ENCODE results near the gene FREM3. TPM values are rescaled to one million over a fixed set of nuclear protein-coding genes. Genes with fewer than 3 reads are reported as not detected.

The FREM3 gene
- total RNA-seq, 1 experiment from 2014 or later: not detected

- Mint-ChIP-seq H3K36me3 (ENCODE audit: insufficient read depth, unreplicated experiment) (no peaks in the 10 kb centered on the region), H3K4me1 (ENCODE audit: insufficient read depth, unreplicated experiment) (no peaks in the 10 kb centered on the region), H3K27me3 (ENCODE audit: insufficient read depth, unreplicated experiment) (peaks cover 75% of the 10 kb centered on the region), H3K4me3 (ENCODE audit: unreplicated experiment) (no peak overlapping the region), H3K9me3 (ENCODE audit: unreplicated experiment) (peaks cover 8% of the 10 kb centered on the region), H3K27ac (ENCODE audit: low read depth, unreplicated experiment) (no peak overlapping the region)
- TF ChIP-seq CTCF (IDR thresholded peaks at IDR 0.05; ENCODE audit: unreplicated experiment): no peak
- ChIA-PET POLR2A (no interaction called here), CTCF (no interaction called here)
- no TSS peak for BruUV-seq (replicated peaks)
- intact Hi-C loops (cut with micrococcal nuclease): no loop called here
- DNase-seq (ENCODE audit: unreplicated experiment): no peak
These were observed 57.1 kb downstream of the FREM3 start for GRCh38 chr4:143643399-143643798.

GRCh38 chr4:143642611-143643010 is 57.9 kb downstream of the FREM3 start:
- H3K27me3 Mint-ChIP-seq (ENCODE audit: insufficient read depth, unreplicated experiment): peaks cover 81% of the 10 kb centered on the region
- H3K27ac Mint-ChIP-seq (ENCODE audit: low read depth, unreplicated experiment): no peak overlapping the region
- no peaks in the 10 kb centered on the region for H3K36me3 Mint-ChIP-seq (ENCODE audit: insufficient read depth, unreplicated experiment)
- H3K9me3 Mint-ChIP-seq (ENCODE audit: unreplicated experiment): peaks cover 8% of the 10 kb centered on the region
- no peak for DNase-seq (ENCODE audit: unreplicated experiment)
- no peak overlapping the region for H3K4me3 Mint-ChIP-seq (ENCODE audit: unreplicated experiment)
- intact Hi-C loops (cut with micrococcal nuclease): no loop called here
- CTCF ChIA-PET: no interaction called here
- no TSS peak for BruUV-seq (replicated peaks)
- no peak for TF ChIP-seq CTCF (IDR thresholded peaks at IDR 0.05; ENCODE audit: unreplicated experiment)
- H3K4me1 Mint-ChIP-seq (ENCODE audit: insufficient read depth, unreplicated experiment): no peaks in the 10 kb centered on the region
- POLR2A ChIA-PET: no interaction called here

- peaks cover 79% of the 10 kb centered on the region for H3K27me3 Mint-ChIP-seq (ENCODE audit: insufficient read depth, unreplicated experiment)
- TF ChIP-seq CTCF (IDR thresholded peaks at IDR 0.05; ENCODE audit: unreplicated experiment): no peak
- no peaks in the 10 kb centered on the region for H3K4me1 Mint-ChIP-seq (ENCODE audit: insufficient read depth, unreplicated experiment)
- DNase-seq (ENCODE audit: unreplicated experiment): no peak
- H3K36me3 Mint-ChIP-seq (ENCODE audit: insufficient read depth, unreplicated experiment): no peaks in the 10 kb centered on the region
- no peak overlapping the region for H3K4me3 Mint-ChIP-seq (ENCODE audit: unreplicated experiment)
- H3K27ac Mint-ChIP-seq (ENCODE audit: low read depth, unreplicated experiment): no peak overlapping the region
- POLR2A ChIA-PET: no interaction called here
- CTCF ChIA-PET: interaction anchor here (1.3 kb wide), 1 partner anchor 8 kb away, joined by 4 read pairs; no protein-coding TSS in a partner anchor
- BruUV-seq (replicated peaks): no TSS peak
- intact Hi-C loops (cut with micrococcal nuclease): no loop called here
- H3K9me3 Mint-ChIP-seq (ENCODE audit: unreplicated experiment): no peaks in the 10 kb centered on the region
These were observed 59.1 kb downstream of the FREM3 start for GRCh38 chr4:143641361-143641760.

- Mint-ChIP-seq H3K4me3 (ENCODE audit: unreplicated experiment) (no peak overlapping the region), H3K27ac (ENCODE audit: low read depth, unreplicated experiment) (no peak overlapping the region), H3K4me1 (ENCODE audit: insufficient read depth, unreplicated experiment) (no peaks in the 10 kb centered on the region), H3K27me3 (ENCODE audit: insufficient read depth, unreplicated experiment) (peaks cover 92% of the 10 kb centered on the region), H3K36me3 (ENCODE audit: insufficient read depth, unreplicated experiment) (no peaks in the 10 kb centered on the region), H3K9me3 (ENCODE audit: unreplicated experiment) (no peaks in the 10 kb centered on the region)
- CTCF ChIA-PET: no interaction called here
- no TSS peak for BruUV-seq (replicated peaks)
- no peak for TF ChIP-seq CTCF (IDR thresholded peaks at IDR 0.05; ENCODE audit: unreplicated experiment)
- intact Hi-C loops (cut with micrococcal nuclease): no loop called here
- POLR2A ChIA-PET: no interaction called here
- DNase-seq (ENCODE audit: unreplicated experiment): no peak
These were observed 65.7 kb downstream of the FREM3 start for GRCh38 chr4:143634763-143635162.
